Gastrocnemius medialis (tissue), 4 donors: ENCODE measurements around the gene PLCG1. TPM values are rescaled to one million over a fixed set of nuclear protein-coding genes. Genes with fewer than 3 reads are reported as not detected.

Experiments used
- ATAC-seq, 2 donors: fragments of 150-250 bp; one replicate each; pipeline ENCODE4 v1.9.1; 2016
- DNase-seq, 2 donors: peaks; one replicate each; pipeline ENCODE4 v3.0.0-alpha.2; 2019
- H3K27ac ChIP-seq, 4 donors: fragments of 200-600 bp; sonication (generic); 1 replicate in 1 of 4; 2 replicates in 3 of 4; pipeline ENCODE4 v1.5.1; 2016 to 2018; ENCODE audit warnings: mild to moderate bottlenecking in 2 of 4, moderate library complexity in 1 of 4
- H3K27me3 ChIP-seq, 3 donors: fragments of 200-600 bp; sonication (generic) in 2 of 3; 1 replicate in 1 of 3; 2 replicates in 2 of 3; pipeline versions ENCODE4 v1.5.1 to v1.6.0; 2016 to 2019; ENCODE audit warnings: mild to moderate bottlenecking in 1 of 3, moderate library complexity in 1 of 3
- H3K36me3 ChIP-seq, 2 donors: fragments of 200-600 bp; sonication (generic) in 1 of 2; one replicate each; pipeline ENCODE4 v1.5.1; 2017 to 2018
- H3K4me1 ChIP-seq, 2 donors: fragments of 200-600 bp; sonication (generic) in 1 of 2; one replicate each; pipeline ENCODE4 v1.5.1; 2016 to 2017; ENCODE audit warnings: mild to moderate bottlenecking in 2 of 2
- H3K4me3 ChIP-seq, 4 donors: fragments of 200-600 bp; sonication (generic) in 3 of 4; 1 replicate in 1 of 4; 2 replicates in 3 of 4; pipeline ENCODE4 v1.5.1; 2016 to 2019; ENCODE audit warnings: mild to moderate bottlenecking in 2 of 4
- H3K9me3 ChIP-seq, 3 donors: fragments of 200-600 bp; sonication (generic) in 2 of 3; 1 replicate in 1 of 3; 2 replicates in 2 of 3; pipeline ENCODE4 v1.5.1; 2016 to 2019
- POLR2A ChIP-seq, 2 donors: fragments of 450-650 bp; IDR thresholded peaks; one replicate each; pipeline ENCODE4 v1.6.1; 2017; ENCODE audit warnings: antibody characterized with exemption in 2 of 2, mild to moderate bottlenecking in 2 of 2, moderate library complexity in 2 of 2
- in situ Hi-C, 4 donors: fragments of 200-750 bp; cut with MboI; loops; one replicate each; pipeline versions ENCODE4 v1.15.0 to v1.8.0; 2017; ENCODE audit warnings: low sequenced_read_pairs in 4 of 4
- intact Hi-C: fragments of 100-400 bp; cut with DNase I; formaldehyde crosslinking; loops from one replicate; pipeline ENCODE4 v1.15.1; 2023; ENCODE audit warnings: low total_unique reads
- total RNA-seq, 4 donors: library from RNA; depleted of rRNA; stranded (reverse); fragments of >200 nt; gene quantifications; one replicate each; pipeline versions ENCODE4 v1.1.0 to v1.2.3, GENCODE V29; 2016
- TF ChIP-seq, protein P1 (sequence below), 5 experiments: fragments of 450-650 bp in 3 of 5; fragments of 200-600 bp in 2 of 5; sonication (generic) in 2 of 5; IDR thresholded peaks in 4 of 5; conservative IDR thresholded peaks in 1 of 5; 1 replicate in 4 of 5; 2 replicates in 1 of 5; pipeline ENCODE4 v1.5.1; 2016 to 2019; ENCODE audit warnings: antibody characterized with exemption in 5 of 5, mild to moderate bottlenecking in 3 of 5, moderate library complexity in 3 of 5

PLCG1 gene
- total RNA-seq, 4 donors from 2014 or later, result 19.9 to 58.0 (median 35.0) TPM

DNA sequence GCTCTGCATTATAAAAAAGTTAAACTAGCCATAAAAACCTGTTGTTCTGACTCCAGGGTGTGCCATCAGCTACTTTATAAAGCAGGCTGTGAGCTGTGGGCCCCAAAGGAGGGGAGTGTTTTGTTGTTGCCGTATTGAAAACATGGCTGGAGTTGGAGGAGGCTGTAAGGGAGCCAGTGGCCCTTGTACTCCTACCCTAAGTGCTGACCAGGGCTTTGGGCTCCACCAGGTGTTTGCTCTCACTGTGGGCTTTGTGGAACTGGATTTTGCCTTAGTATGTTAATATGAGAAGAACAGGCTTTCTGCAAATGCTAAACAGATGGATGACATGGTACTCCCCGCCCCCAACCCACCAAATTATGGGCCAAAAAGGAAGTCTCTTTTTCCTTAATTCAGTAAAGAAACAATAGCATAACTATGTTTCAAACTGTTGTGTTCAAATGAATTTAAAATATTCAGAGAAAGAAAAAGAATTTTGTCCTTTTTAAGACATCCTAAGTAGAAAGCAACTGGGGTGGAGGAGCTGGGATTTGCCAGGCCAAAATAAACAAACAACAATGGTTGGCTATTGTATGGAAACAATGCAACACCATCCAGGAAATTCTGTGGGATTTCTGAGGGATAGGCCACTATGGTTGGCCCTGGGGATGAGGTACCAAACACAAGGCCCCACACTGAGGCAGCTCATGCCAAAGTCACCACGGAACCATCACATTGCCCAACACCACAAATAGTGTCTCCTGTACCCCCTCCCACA lies 63.3 kb downstream of the PLCG1 start:
- intact Hi-C loops, result no loop called here
- DNase-seq, result no peak
- no peak for TF ChIP-seq POLR2A (IDR thresholded peaks at IDR 0.05)
- H3K4me3 ChIP-seq, result no peak overlapping the region
- in situ Hi-C loops, result no loop called here
- H3K4me1 ChIP-seq, result peaks cover 0 to 3% of the 10 kb centered on the region in 2 donors
- peaks cover 0 to 5% (median 0%) of the 10 kb centered on the region in 3 donors for H3K9me3 ChIP-seq
- ATAC-seq, result peak in 1 of 2 donors; percentile 36
- no peaks in the 10 kb centered on the region for H3K27me3 ChIP-seq
- peaks cover 0 to 31% of the 10 kb centered on the region in 2 donors for H3K36me3 ChIP-seq
- peak overlapping the region; percentile 13 to 60 (median 50) for H3K27ac ChIP-seq

DNA sequence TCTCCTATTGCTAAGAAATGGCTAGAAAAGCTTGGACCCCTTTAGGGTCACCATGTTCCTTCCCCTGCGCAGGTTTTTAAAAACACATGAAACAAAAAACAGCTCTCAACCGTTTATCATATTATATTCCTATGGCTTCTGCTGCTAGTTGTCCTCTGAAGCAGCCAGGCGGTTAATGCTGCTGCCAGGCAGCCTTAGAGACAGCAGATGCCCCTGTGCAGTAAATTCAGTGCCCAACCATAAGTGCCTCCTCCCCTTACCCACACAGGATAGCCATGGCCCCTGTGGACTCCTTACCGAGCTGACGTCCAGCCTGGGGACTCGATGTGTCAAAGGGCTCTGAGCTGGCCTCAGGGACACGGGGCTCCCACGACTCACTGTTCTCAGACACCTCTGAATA lies 64.4 kb downstream of the PLCG1 start:
- H3K4me1 ChIP-seq, result peaks cover 0 to 3% of the 10 kb centered on the region in 2 donors
- H3K36me3 ChIP-seq, result peaks cover 0 to 31% of the 10 kb centered on the region in 2 donors
- no peaks in the 10 kb centered on the region for H3K27me3 ChIP-seq
- intact Hi-C loops, result no loop called here
- peak overlapping the region in 3 of 4 donors; percentile 14 to 60 (median 58) for H3K27ac ChIP-seq
- in situ Hi-C loops, result no loop called here
- no peak for TF ChIP-seq POLR2A (IDR thresholded peaks at IDR 0.05)
- TF ChIP-seq, protein P1, sequence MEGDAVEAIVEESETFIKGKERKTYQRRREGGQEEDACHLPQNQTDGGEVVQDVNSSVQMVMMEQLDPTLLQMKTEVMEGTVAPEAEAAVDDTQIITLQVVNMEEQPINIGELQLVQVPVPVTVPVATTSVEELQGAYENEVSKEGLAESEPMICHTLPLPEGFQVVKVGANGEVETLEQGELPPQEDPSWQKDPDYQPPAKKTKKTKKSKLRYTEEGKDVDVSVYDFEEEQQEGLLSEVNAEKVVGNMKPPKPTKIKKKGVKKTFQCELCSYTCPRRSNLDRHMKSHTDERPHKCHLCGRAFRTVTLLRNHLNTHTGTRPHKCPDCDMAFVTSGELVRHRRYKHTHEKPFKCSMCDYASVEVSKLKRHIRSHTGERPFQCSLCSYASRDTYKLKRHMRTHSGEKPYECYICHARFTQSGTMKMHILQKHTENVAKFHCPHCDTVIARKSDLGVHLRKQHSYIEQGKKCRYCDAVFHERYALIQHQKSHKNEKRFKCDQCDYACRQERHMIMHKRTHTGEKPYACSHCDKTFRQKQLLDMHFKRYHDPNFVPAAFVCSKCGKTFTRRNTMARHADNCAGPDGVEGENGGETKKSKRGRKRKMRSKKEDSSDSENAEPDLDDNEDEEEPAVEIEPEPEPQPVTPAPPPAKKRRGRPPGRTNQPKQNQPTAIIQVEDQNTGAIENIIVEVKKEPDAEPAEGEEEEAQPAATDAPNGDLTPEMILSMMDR (IDR thresholded peaks at IDR 0.05 in 4 of 5, conservative IDR thresholded peaks at IDR 0.05 in 1 of 5), result no peak
- peaks cover 0 to 5% (median 0%) of the 10 kb centered on the region in 3 donors for H3K9me3 ChIP-seq
- DNase-seq (no peak), ATAC-seq (no peak)
- no peak overlapping the region for H3K4me3 ChIP-seq

DNA sequence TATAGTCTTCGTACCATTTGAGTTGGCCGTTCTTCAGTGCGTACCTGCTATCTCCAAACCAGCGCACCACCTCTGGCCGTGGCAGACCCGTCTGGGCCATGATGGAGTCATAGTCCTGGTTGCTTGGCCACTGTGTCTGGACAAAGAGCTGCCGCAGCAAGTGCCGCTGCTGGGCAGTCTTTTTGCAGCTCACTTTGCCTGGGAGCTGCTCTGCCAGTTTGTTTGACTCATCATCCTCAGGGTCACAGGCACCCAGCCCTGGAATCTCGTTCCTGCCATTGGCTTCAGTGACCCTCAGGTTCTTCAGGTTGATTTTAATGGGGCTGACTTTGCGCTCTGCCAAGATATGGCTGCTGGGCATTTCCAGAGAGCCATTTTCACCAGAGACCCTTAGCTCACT lies 65.1 kb downstream of the PLCG1 start:
- Histone ChIP-seq H3K36me3 (peaks cover 0 to 31% of the 10 kb centered on the region in 2 donors), H3K4me3 (no peak overlapping the region), H3K9me3 (peaks cover 0 to 5% (median 0%) of the 10 kb centered on the region in 3 donors), H3K27me3 (no peaks in the 10 kb centered on the region), H3K27ac (no peak overlapping the region), H3K4me1 (peaks cover 0 to 3% of the 10 kb centered on the region in 2 donors)
- in situ Hi-C loops, result no loop called here
- no peak for DNase-seq
- intact Hi-C loops, result no loop called here
- TF ChIP-seq POLR2A (IDR thresholded peaks at IDR 0.05), result no peak
- TF ChIP-seq, protein P1 (IDR thresholded peaks at IDR 0.05 in 4 of 5, conservative IDR thresholded peaks at IDR 0.05 in 1 of 5), result no peak
- no peak for ATAC-seq

DNA sequence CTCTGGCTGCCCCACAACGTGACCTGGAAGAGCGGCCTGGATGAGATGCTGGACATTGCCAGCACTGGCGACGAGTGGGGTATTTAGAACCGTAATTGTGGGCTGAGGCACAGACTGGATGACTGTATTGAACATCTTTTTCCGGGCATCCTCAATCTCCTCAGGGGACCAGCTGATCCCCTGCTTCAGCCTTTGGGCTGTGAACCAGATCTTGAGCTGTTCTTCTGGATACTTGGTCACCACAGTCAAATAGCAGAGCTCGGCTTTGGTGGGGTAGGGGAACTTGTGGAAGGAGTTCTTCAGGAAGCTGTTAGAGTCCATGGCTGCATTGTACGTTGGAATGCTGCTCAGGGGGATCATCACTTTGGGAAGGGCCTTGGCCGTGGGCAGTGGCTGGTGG lies 66.3 kb downstream of the PLCG1 start:
- TF ChIP-seq, protein P1 (IDR thresholded peaks at IDR 0.05 in 4 of 5, conservative IDR thresholded peaks at IDR 0.05 in 1 of 5), result no peak
- no peak for TF ChIP-seq POLR2A (IDR thresholded peaks at IDR 0.05)
- H3K27ac ChIP-seq, result no peak overlapping the region
- intact Hi-C loops, result no loop called here
- no peak for DNase-seq
- H3K4me3 ChIP-seq, result no peak overlapping the region
- H3K27me3 ChIP-seq, result no peaks in the 10 kb centered on the region
- H3K36me3 ChIP-seq, result peaks cover 0 to 29% of the 10 kb centered on the region in 2 donors
- in situ Hi-C loops, result no loop called here
- H3K9me3 ChIP-seq, result peaks cover 0 to 2% (median 0%) of the 10 kb centered on the region in 3 donors
- H3K4me1 ChIP-seq, result peaks cover 0 to 3% of the 10 kb centered on the region in 2 donors
- ATAC-seq, result no peak
